Lung (tissue), 12 donors: Measurements from ENCODE around the gene MTUS2. TPM values are rescaled to one million over a fixed set of nuclear protein-coding genes. Genes with fewer than 3 reads are reported as not detected.

ENCODE experiments used
- ATAC-seq: fragments of 200-7000 bp; cut with Tn5 transposase; one replicate; pipeline ENCODE4 v1.9.1; 2020; ENCODE audit warnings: moderate number of reproducible peaks; ENCODE audit not compliant: insufficient read depth, low FRiP score
- DNase-seq, 3 donors: peaks; one replicate each; pipeline ENCODE4 v3.0.0-alpha.2; 2013 to 2017
- H3K27ac ChIP-seq, 2 donors: one replicate each; pipeline ENCODE4 v1.5.1; 2013; ENCODE audit warnings: mild to moderate bottlenecking in 2 of 2, moderate library complexity in 2 of 2, control low read depth in 1 of 2, inconsistent platforms in 1 of 2, low read depth in 1 of 2, low read length in 1 of 2
- H3K27me3 ChIP-seq, 3 donors: one replicate each; pipeline ENCODE4 v1.5.1; 2013; ENCODE audit warnings: low read length in 2 of 3; ENCODE audit not compliant: control insufficient read depth in 3 of 3, insufficient read depth in 3 of 3
- H3K36me3 ChIP-seq, 4 donors: one replicate each; pipeline ENCODE4 v1.5.1; 2013; ENCODE audit warnings: low read length in 4 of 4, mild to moderate bottlenecking in 1 of 4, moderate library complexity in 1 of 4; ENCODE audit not compliant: control insufficient read depth in 4 of 4, insufficient read depth in 4 of 4
- H3K4me1 ChIP-seq, 5 donors: one replicate each; pipeline ENCODE4 v1.5.1; 2013; ENCODE audit warnings: low read length in 5 of 5, mild to moderate bottlenecking in 2 of 5, moderate library complexity in 1 of 5; ENCODE audit not compliant: control insufficient read depth in 5 of 5, insufficient read depth in 5 of 5
- H3K4me3 ChIP-seq: one replicate; pipeline ENCODE4 v1.5.1; 2013; ENCODE audit warnings: mild to moderate bottlenecking, control low read depth, moderate library complexity
- H3K9ac ChIP-seq, 2 donors: one replicate each; pipeline ENCODE4 v1.5.1; 2013; ENCODE audit warnings: low read length in 2 of 2, control low read depth in 1 of 2; ENCODE audit not compliant: insufficient read depth in 1 of 2
- H3K9me3 ChIP-seq, 4 donors: one replicate each; pipeline ENCODE4 v1.5.1; 2013; ENCODE audit warnings: low read length in 3 of 4, mild to moderate bottlenecking in 1 of 4, moderate library complexity in 1 of 4; ENCODE audit not compliant: control insufficient read depth in 4 of 4, insufficient read depth in 3 of 4
- CTCF ChIP-seq: IDR thresholded peaks from 2 replicates; pipeline ENCODE4 v1.5.1; 2012; ENCODE audit warnings: mild to moderate bottlenecking; ENCODE audit errors: control extremely low read depth, extremely low read depth
- WGBS, 2 donors: extraction: QIAGEN DNeasy Blood & Tissue Kit; methylation state at CpG; one replicate each; pipeline ENCODE4 v1.1.7; 2013; 5-methylcytosine and 5-hydroxymethylcytosine counted together
- polyA plus RNA-seq, 2 donors: library from polyadenylated mRNA; stranded (reverse); fragments of 200-250 nt; gene quantifications; one replicate each; pipeline ENCODE4 v1.2.1, GENCODE V29; 2013
- total RNA-seq, 2 donors: library from RNA; depleted of rRNA in 1 of 2; stranded (reverse); fragments of >200 nt in 1 of 2; gene quantifications; one replicate each; pipeline ENCODE4 v1.2.1, GENCODE V29; 2014 to 2021
- donor health status: control.
- donor health status: control.
- donor health status: Bipolar disorder and iron deficiency.
- donor health status: healthy.
- donor health status: DM: yes; HTN: yes; CAD: no.

MTUS2 gene
- total and polyA plus RNA-seq, 4 donors, result 0.03 to 0.54 (median 0.08) TPM

- H3K4me3 ChIP-seq, result no peak overlapping the region
- no peak for TF ChIP-seq CTCF
- no peaks in the 10 kb centered on the region for H3K4me1 ChIP-seq
- DNase-seq (no peak), ATAC-seq (no peak)
- H3K27me3 ChIP-seq, result no peaks in the 10 kb centered on the region
- H3K27ac ChIP-seq, result no peak overlapping the region
- no peaks in the 10 kb centered on the region for H3K36me3 ChIP-seq
- 89 to 95% methylated on average over 2 of the region's 2 CpGs for WGBS, 2 donors
- H3K9me3 ChIP-seq, result peaks cover 0 to 1% (median 0%) of the 10 kb centered on the region in 4 donors
- no peak overlapping the region for H3K9ac ChIP-seq
Measured at GRCh38 chr13:29459813-29460355, 639.7 kb downstream of the MTUS2 start.

GRCh38 chr13:29464105-29464679 lies 644.1 kb downstream of the MTUS2 start:
- peaks cover 0 to 1% (median 0%) of the 10 kb centered on the region in 4 donors for H3K9me3 ChIP-seq
- WGBS, 2 donors, result 76% methylated on average over 4 of the region's 4 CpGs
- ATAC-seq (no peak), DNase-seq (no peak)
- H3K36me3 ChIP-seq, result no peaks in the 10 kb centered on the region
- H3K27ac ChIP-seq, result peak overlapping the region in 1 of 2 donors; percentile 54
- H3K27me3 ChIP-seq, result no peaks in the 10 kb centered on the region
- H3K4me1 ChIP-seq, result peaks cover 0 to 3% (median 0%) of the 10 kb centered on the region in 5 donors
- H3K4me3 ChIP-seq, result no peak overlapping the region
- no peak for TF ChIP-seq CTCF
- H3K9ac ChIP-seq, result no peak overlapping the region

GRCh38 chr13:29465741-29466293 lies 645.7 kb downstream of the MTUS2 start:
- no peak overlapping the region for H3K4me3 ChIP-seq
- peak; percentile 47 to 72 (median 64) for DNase-seq
- no peak overlapping the region for H3K9ac ChIP-seq
- no peaks in the 10 kb centered on the region for H3K27me3 ChIP-seq
- peak overlapping the region in 1 of 2 donors; percentile 54 for H3K27ac ChIP-seq
- ATAC-seq, result no peak
- peaks cover 0 to 1% (median 0%) of the 10 kb centered on the region in 4 donors for H3K9me3 ChIP-seq
- 51 to 64% methylated on average over 6 of the region's 6 CpGs for WGBS, 2 donors
- no peak for TF ChIP-seq CTCF
- no peaks in the 10 kb centered on the region for H3K36me3 ChIP-seq
- peaks cover 0 to 3% (median 0%) of the 10 kb centered on the region in 5 donors for H3K4me1 ChIP-seq
